CD4-positive, alpha-beta T cell (primary cell): ENCODE measurements around the gene WDFY3. TPM values are rescaled to one million over a fixed set of nuclear protein-coding genes. Genes with fewer than 3 reads are reported as not detected.
"Not testable (repeated sequence)": the region's sequence is repeated elsewhere in the genome, so short reads cannot be mapped to it uniquely, and the experiment has no call there.

Experiments used
- ATAC-seq: fragments of 200-7000 bp; cut with Tn5 transposase; one replicate; pipeline ENCODE4 v1.10.0; 2022; ENCODE audit warnings: mild to moderate bottlenecking; ENCODE audit not compliant: poor library complexity
- CTCF ChIA-PET: fragments of 350-600 bp; sonication (Branson Sonifier 250); formaldehyde crosslinking; loops from one replicate; lab custom pipeline; 2021; ENCODE audit warnings: antibody characterized with exemption, inconsistent platforms; lab: Charles Lee
- POLR2A ChIA-PET: fragments of 350-600 bp; sonication (Branson Sonifier 250); formaldehyde crosslinking; loops from one replicate; lab custom pipeline; 2021; ENCODE audit warnings: antibody characterized with exemption, inconsistent platforms; lab: Charles Lee
- DNase-seq, 14 experiments: peaks; one replicate each; pipeline ENCODE4 v3.0.0-alpha.2; 2013 to 2020; ENCODE audit warnings: mixed read lengths in 2 of 14
- H3K27ac ChIP-seq, 2 donors: one replicate each; pipeline versions ENCODE4 v1.5.1 to v1.7.0; 2013; ENCODE audit warnings: low read length in 2 of 2, low read depth in 1 of 2, mild to moderate bottlenecking in 1 of 2
- H3K27me3 ChIP-seq, 2 experiments: 1 replicate in 1 of 2; 2 replicates in 1 of 2; pipeline versions ENCODE4 v1.6.1 to v1.7.0; 2013; ENCODE audit warnings: low read length in 2 of 2, control low read depth in 1 of 2, mild to moderate bottlenecking in 1 of 2, moderate library complexity in 1 of 2; ENCODE audit not compliant: insufficient read depth in 2 of 2, control insufficient read depth in 1 of 2
- H3K36me3 ChIP-seq: one replicate; pipeline ENCODE4 v1.6.1; 2013; ENCODE audit warnings: low read length, control low read depth; ENCODE audit not compliant: insufficient read depth
- H3K4me1 ChIP-seq: one replicate; pipeline ENCODE4 v1.6.1; 2013; ENCODE audit warnings: low read length, control low read depth; ENCODE audit not compliant: insufficient read depth
- H3K4me3 ChIP-seq: one replicate; pipeline ENCODE4 v1.5.1; 2013; ENCODE audit warnings: mild to moderate bottlenecking, low read length, moderate library complexity
- H3K9me3 ChIP-seq, 2 experiments: 1 replicate in 1 of 2; 2 replicates in 1 of 2; pipeline versions ENCODE4 v1.6.1 to v1.7.0; 2013; ENCODE audit warnings: low read length in 2 of 2, mild to moderate bottlenecking in 2 of 2, control low read depth in 1 of 2, moderate library complexity in 1 of 2; ENCODE audit not compliant: control insufficient read depth in 1 of 2, insufficient read depth in 1 of 2
- H3K27ac Mint-ChIP-seq: one replicate; pipeline ENCODE4 v1.8.0; 2020; ENCODE audit warnings: mixed read lengths
- H3K27me3 Mint-ChIP-seq: one replicate; pipeline ENCODE4 v1.8.0; 2021; ENCODE audit warnings: mixed read lengths
- H3K36me3 Mint-ChIP-seq: one replicate; pipeline ENCODE4 v1.8.0; 2021; ENCODE audit warnings: low read depth, mixed read lengths
- H3K4me1 Mint-ChIP-seq: one replicate; pipeline ENCODE4 v1.8.0; 2021; ENCODE audit warnings: low read depth, mixed read lengths
- H3K4me3 Mint-ChIP-seq: one replicate; pipeline ENCODE4 v1.8.0; 2020; ENCODE audit warnings: mild to moderate bottlenecking, mixed read lengths
- H3K9me3 Mint-ChIP-seq: one replicate; pipeline ENCODE4 v1.8.0; 2020; ENCODE audit warnings: mixed read lengths
- intact Hi-C, 2 experiments: fragments of 100-400 bp; cut with DNase I in 1 of 2; cut with micrococcal nuclease in 1 of 2; formaldehyde crosslinking; loops; one replicate each; pipeline versions ENCODE4 v1.15.1 to v1.9.0; 2023 to 2025; cut with DNase I, micrococcal nuclease
- total RNA-seq, 174 experiments: library from RNA in 2 of 174; stranded (reverse) in 2 of 174; gene quantifications; one replicate each; pipeline ENCODE4 v1.2.3 and lab custom pipeline; 2021 to 2026
- TF ChIP-seq, protein P1 (sequence below): fragments of 200-600 bp; IDR thresholded peaks from one replicate; pipeline ENCODE4 v1.8.0; 2022; ENCODE audit warnings: antibody characterized with exemption, mild to moderate bottlenecking

WDFY3 gene
- total RNA-seq, 2 experiments from 2014 or later, result 0.60 to 0.75 TPM

DNA sequence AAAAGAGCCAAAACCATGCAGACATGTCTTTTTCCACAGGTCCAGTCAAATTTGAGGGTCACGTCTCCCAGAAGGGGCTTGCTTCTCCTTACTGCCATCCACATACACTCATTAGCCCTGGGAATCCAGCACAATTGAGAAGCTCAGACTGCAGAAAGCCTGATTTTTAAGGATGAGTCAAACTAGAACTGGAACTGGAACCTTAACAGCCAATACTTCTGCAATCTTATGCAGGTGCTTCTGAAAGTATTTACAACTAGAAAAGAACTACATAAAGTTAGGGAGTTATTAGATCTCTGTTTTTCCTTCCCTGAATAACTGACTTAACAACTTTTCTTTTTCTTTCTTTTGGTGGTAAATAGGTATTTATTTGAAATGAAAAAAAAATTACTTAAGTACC lies 297.3 kb downstream of the WDFY3 start:
- Histone ChIP-seq H3K4me3 (no peak overlapping the region), H3K36me3 (no peaks in the 10 kb centered on the region), H3K27ac (no peak overlapping the region), H3K27me3 (no peaks in the 10 kb centered on the region), H3K9me3 (peaks cover 0 to 8% of the 10 kb centered on the region in 2 experiments), H3K4me1 (no peaks in the 10 kb centered on the region)
- DNase-seq, result no peak
- POLR2A ChIA-PET, result no interaction called here
- Mint-ChIP-seq H3K27ac (no peak overlapping the region), H3K27me3 (no peaks in the 10 kb centered on the region), H3K9me3 (no peaks in the 10 kb centered on the region), H3K4me1 (no peaks in the 10 kb centered on the region), H3K4me3 (no peak overlapping the region), H3K36me3 (no peaks in the 10 kb centered on the region)
- intact Hi-C loops, result no loop called here
- TF ChIP-seq, protein P1, sequence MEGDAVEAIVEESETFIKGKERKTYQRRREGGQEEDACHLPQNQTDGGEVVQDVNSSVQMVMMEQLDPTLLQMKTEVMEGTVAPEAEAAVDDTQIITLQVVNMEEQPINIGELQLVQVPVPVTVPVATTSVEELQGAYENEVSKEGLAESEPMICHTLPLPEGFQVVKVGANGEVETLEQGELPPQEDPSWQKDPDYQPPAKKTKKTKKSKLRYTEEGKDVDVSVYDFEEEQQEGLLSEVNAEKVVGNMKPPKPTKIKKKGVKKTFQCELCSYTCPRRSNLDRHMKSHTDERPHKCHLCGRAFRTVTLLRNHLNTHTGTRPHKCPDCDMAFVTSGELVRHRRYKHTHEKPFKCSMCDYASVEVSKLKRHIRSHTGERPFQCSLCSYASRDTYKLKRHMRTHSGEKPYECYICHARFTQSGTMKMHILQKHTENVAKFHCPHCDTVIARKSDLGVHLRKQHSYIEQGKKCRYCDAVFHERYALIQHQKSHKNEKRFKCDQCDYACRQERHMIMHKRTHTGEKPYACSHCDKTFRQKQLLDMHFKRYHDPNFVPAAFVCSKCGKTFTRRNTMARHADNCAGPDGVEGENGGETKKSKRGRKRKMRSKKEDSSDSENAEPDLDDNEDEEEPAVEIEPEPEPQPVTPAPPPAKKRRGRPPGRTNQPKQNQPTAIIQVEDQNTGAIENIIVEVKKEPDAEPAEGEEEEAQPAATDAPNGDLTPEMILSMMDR, result no peak
- no peak for ATAC-seq
- CTCF ChIA-PET, result no interaction called here

DNA sequence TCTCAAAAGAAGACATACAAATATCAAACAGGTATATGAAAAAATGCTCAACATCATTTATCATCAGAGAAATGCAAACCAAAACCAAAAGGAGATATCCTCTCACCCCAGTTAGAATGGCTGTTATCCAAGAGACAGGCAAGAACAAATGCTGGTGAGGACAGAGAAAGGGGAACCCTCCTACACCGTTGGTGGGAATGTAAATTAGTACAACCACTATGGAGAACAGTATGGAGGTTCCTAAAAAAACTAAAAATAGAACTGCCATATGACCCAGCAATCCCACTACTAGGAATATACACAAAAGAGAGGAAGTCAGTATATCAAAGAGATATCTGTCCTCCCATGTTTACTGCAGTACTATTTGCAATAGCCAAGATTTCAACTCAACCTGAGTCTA lies 300.1 kb downstream of the WDFY3 start:
- no peak for ATAC-seq
- no peaks in the 10 kb centered on the region for H3K36me3 Mint-ChIP-seq
- peaks cover 0 to 8% of the 10 kb centered on the region in 2 experiments for H3K9me3 ChIP-seq
- DNase-seq, result no peak
- TF ChIP-seq, protein P1, result no peak
- H3K4me1 ChIP-seq, result no peaks in the 10 kb centered on the region
- POLR2A ChIA-PET, result interaction anchor here (0.7 to 0.8 kb wide), 2 partner anchors 945 to 1935 kb away, joined by 3 read pairs; no protein-coding TSS in a partner anchor
- H3K27me3 Mint-ChIP-seq, result no peaks in the 10 kb centered on the region
- CTCF ChIA-PET, result no interaction called here
- no peaks in the 10 kb centered on the region for H3K4me1 Mint-ChIP-seq
- H3K27ac Mint-ChIP-seq, result no peak overlapping the region
- no peak overlapping the region for H3K4me3 ChIP-seq
- no peaks in the 10 kb centered on the region for H3K9me3 Mint-ChIP-seq
- intact Hi-C loops, result no loop called here
- H3K4me3 Mint-ChIP-seq, result no peak overlapping the region
- H3K27me3 ChIP-seq, result no peaks in the 10 kb centered on the region
- no peak overlapping the region for H3K27ac ChIP-seq
- no peaks in the 10 kb centered on the region for H3K36me3 ChIP-seq

DNA sequence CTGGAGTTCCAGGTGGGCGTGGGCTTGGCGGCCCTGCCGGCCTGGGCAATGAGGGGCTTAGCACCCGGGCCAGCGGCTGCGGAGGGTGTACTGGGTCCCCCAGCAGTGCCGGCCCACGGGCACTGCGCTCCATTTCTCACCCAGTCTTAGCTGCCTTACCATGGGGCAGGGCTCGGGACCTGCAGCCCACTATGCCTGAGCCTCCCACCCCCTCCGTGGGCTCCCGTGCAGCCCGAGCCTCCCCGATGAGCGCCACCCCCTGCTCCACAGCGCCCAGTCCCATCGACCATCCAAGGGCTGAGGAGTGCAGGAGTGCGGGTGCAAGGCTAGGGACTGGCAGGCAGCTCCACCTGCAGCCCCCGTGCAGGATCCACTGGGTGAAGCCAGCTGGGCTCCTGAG lies 301.7 kb downstream of the WDFY3 start:
- H3K4me1 Mint-ChIP-seq, H3K27ac Mint-ChIP-seq: not testable (repeated sequence)

More for the DNA sequence above, 301.7 kb downstream of the WDFY3 start:
- POLR2A ChIA-PET, H3K4me1 ChIP-seq, ATAC-seq, H3K4me3 Mint-ChIP-seq, H3K9me3 Mint-ChIP-seq, CTCF ChIA-PET, H3K36me3 Mint-ChIP-seq, H3K9me3 ChIP-seq, H3K27me3 Mint-ChIP-seq, H3K27ac ChIP-seq, intact Hi-C loops, DNase-seq, H3K27me3 ChIP-seq, H3K36me3 ChIP-seq, H3K4me3 ChIP-seq: not testable (repeated sequence)
